ENCODE data around the gene SDHA. TPM values are rescaled to one million over a fixed set of nuclear protein-coding genes. Genes with fewer than 3 reads are reported as not detected.
A peak's percentile ranks its signal among the peaks of the same experiment; 100 is the strongest.

SDHA gene
- total and polyA plus RNA-seq, 11 donors: 276 to 861 (median 727) TPM

DNA sequence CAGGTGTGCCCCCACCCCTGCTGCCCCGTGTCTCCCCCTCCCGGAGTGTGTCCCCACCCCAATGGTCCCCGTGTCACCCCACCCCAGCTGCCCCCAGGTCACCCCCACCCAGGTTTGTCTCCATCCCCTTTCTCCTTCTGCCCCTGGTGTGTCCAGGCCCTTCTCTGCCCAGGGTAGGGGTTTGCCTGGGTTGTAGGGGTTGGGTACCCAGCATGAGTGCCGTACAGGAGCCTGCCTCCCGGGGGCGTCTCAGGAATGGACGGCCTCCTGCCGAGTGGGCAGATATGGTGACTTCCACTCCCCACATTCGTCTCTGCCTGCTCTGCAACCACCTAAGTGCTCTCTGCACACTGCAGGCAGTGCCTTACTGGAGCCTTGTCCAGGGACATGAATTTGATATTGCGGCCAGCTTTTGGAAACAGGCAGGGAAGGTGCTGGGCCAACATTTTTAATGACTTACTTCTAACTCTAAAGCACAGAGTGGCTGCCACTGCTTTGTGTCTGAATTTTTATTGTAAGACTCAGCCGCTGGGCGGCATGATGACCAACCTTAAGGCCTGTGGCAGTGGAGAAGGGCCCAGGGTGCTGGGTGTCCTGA lies 20.1 kb upstream of the SDHA start:
- TF ChIP-seq, protein P1, sequence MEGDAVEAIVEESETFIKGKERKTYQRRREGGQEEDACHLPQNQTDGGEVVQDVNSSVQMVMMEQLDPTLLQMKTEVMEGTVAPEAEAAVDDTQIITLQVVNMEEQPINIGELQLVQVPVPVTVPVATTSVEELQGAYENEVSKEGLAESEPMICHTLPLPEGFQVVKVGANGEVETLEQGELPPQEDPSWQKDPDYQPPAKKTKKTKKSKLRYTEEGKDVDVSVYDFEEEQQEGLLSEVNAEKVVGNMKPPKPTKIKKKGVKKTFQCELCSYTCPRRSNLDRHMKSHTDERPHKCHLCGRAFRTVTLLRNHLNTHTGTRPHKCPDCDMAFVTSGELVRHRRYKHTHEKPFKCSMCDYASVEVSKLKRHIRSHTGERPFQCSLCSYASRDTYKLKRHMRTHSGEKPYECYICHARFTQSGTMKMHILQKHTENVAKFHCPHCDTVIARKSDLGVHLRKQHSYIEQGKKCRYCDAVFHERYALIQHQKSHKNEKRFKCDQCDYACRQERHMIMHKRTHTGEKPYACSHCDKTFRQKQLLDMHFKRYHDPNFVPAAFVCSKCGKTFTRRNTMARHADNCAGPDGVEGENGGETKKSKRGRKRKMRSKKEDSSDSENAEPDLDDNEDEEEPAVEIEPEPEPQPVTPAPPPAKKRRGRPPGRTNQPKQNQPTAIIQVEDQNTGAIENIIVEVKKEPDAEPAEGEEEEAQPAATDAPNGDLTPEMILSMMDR (IDR thresholded peaks at IDR 0.05): no peak
- no peak for TF ChIP-seq POLR2A (IDR thresholded peaks at IDR 0.05)
- Histone ChIP-seq H3K9me3 (no peaks in the 10 kb centered on the region), H3K27ac (peak overlapping the region in 5 of 12 donors; percentile 14 to 71 (median 24)), H3K4me3 (no peak overlapping the region), H3K27me3 (no peaks in the 10 kb centered on the region), H3K4me1 (peaks cover 0 to 52% (median 8%) of the 10 kb centered on the region in 12 donors), H3K36me3 (peaks cover 0 to 26% (median 1%) of the 10 kb centered on the region in 9 donors)
- 59 to 71% (median 62%) methylated on average over 10 to 12 of the region's 12 CpGs for WGBS, 4 donors
- intact Hi-C loops (cut with DNase I): no loop called here
- ATAC-seq (no peak), DNase-seq (no peak)

DNA sequence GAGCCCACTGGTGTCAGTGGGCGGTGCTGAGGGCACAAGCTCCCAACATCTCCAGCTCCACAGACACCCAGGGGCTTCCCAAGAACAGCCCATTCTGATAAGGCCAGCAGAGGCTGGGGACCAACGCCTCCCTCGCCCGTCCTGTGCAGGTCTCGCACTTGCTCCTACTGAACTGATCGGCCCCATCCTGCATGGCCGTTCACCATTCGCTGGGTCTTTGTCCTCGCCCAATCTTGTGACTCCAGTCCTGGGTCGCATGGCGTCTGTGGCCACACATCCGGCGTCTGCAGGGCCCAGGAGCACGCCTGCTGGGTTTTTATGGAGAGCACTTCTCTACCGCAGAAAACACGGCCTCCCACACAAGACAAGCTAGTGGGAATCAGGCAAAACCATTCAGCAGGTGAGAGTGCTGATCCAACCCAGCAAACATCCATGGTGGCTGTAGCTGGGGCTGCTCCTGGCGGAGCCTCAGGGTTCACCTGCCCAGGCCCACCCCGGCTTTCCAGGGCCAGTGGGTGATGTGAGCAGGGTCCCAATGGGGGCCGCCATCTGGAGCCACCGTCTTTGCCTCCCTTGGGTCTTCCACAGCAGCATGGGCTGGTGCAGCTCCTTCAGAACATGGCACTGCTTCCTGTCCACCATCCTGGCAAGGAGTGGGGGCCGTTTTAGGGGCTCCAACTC lies 19.5 kb upstream of the SDHA start:
- no peaks in the 10 kb centered on the region for H3K9me3 ChIP-seq
- no peak overlapping the region for H3K4me3 ChIP-seq
- DNase-seq (no peak), ATAC-seq (no peak)
- H3K27me3 ChIP-seq: no peaks in the 10 kb centered on the region
- WGBS, 4 donors: 95 to 97% (median 96%) methylated on average over 21 of the region's 21 CpGs
- TF ChIP-seq, protein P1 (IDR thresholded peaks at IDR 0.05): no peak
- TF ChIP-seq POLR2A (IDR thresholded peaks at IDR 0.05): no peak
- H3K4me1 ChIP-seq: peaks cover 0 to 52% (median 8%) of the 10 kb centered on the region in 12 donors
- peak overlapping the region in 3 of 12 donors; percentile 20 to 71 (median 24) for H3K27ac ChIP-seq
- intact Hi-C loops (cut with DNase I): no loop called here
- H3K36me3 ChIP-seq: peaks cover 0 to 32% (median 8%) of the 10 kb centered on the region in 9 donors

DNA sequence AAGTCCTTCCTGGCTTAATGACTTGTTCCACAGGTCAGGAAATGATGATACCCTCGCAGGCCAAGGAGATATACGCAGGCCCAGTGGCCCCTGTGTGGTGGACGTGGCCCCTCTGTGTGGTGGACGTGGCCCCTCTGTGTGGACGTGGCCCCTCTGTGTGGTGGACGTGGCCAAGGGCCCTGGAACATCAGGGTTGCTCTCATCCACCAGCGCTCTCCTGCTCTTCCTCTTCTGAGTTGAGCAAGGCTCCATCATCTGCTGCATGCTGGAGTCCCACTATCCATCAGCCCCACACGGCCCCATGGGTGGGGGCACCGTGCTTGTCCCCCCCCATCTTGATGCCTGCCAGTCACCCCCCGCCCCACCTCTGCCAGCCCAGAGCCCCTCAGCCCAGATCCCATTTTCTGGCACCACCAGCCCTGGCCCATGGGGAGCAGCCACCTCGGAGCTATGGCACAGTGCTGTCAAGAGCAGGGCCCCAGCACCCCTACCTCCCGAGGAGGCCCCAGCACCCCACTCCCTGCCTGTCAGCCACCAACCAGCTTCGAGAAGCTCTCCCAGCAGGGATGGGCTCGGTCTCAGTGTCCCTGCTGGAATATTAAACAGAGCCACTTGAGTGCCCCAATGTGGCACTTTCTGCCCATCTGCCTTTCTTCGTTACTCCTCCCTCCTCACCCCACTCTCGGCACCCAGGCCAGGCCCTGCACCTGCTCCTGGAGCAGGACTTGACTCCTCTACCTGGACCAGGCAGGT lies 18.7 kb upstream of the SDHA start:
- no peak for TF ChIP-seq POLR2A (IDR thresholded peaks at IDR 0.05)

DNA sequence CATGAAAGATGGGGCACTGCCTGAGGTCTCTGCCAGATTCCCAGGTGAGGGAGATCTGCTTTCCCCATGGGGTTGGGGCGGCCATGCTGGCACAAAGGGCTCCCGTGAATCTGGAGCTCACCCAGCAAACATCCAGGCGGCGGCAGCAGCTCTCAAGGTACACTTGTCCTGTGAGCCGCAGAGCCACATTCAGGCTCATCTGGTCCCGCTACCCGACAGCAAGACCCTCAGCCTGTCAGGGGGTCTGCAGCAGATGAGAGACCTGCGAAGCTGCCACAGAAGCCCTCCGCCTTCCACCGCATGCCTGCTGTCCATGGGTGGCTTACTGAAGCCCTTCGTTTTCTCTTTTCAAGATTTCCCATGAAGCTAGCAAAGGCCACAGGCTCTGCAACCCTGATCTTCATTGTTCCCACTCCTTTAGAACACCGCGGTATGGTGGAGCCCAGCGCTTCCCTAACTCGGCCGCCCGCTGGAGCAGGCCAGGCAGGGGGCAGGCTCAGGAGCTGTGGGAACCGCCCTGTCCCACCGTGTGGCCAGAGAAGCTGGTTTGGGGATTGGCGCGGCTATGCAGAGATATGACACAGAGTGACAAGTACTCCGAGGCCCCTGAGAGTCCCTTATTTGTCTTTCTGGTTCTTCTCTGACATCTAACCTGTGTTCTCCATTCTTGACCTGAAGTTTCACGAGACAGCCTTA lies 18.0 kb upstream of the SDHA start:
- TF ChIP-seq POLR2A (IDR thresholded peaks at IDR 0.05): no peak
- TF ChIP-seq, protein P1 (IDR thresholded peaks at IDR 0.05): no peak
- WGBS, 4 donors: 61 to 73% (median 69%) methylated on average over 21 to 23 of the region's 23 CpGs
- H3K27ac ChIP-seq: peak overlapping the region in 5 of 12 donors; percentile 13 to 54 (median 22)
- H3K9me3 ChIP-seq: no peaks in the 10 kb centered on the region
- DNase-seq (peak in 2 of 5 donors; percentile 37 to 47), ATAC-seq (peak; percentile 19 to 54 (median 30))
- H3K4me1 ChIP-seq: peaks cover 0 to 49% (median 5%) of the 10 kb centered on the region in 12 donors
- intact Hi-C loops (cut with DNase I): no loop called here
- H3K4me3 ChIP-seq: no peak overlapping the region
- H3K27me3 ChIP-seq: no peaks in the 10 kb centered on the region
- H3K36me3 ChIP-seq: peaks cover 0 to 42% (median 21%) of the 10 kb centered on the region in 9 donors

More for the DNA sequence above, 18.7 kb upstream of the SDHA start:
- Histone ChIP-seq H3K27ac (peak overlapping the region in 3 of 12 donors; percentile 13 to 54 (median 40)), H3K4me3 (no peak overlapping the region), H3K27me3 (no peaks in the 10 kb centered on the region), H3K4me1 (peaks cover 0 to 52% (median 8%) of the 10 kb centered on the region in 12 donors), H3K36me3 (peaks cover 0 to 40% (median 15%) of the 10 kb centered on the region in 9 donors), H3K9me3 (no peaks in the 10 kb centered on the region)
- 91 to 93% (median 92%) methylated on average over 13 to 16 of the region's 16 CpGs for WGBS, 4 donors
- ATAC-seq (no peak), DNase-seq (no peak)
- intact Hi-C loops (cut with DNase I): no loop called here

All from heart left ventricle (tissue), 16 donors.